GM18907 (cell line): ENCODE data around the gene NUDT22.

Experiments
- ATAC-seq: cut with Tn5 transposase; IDR thresholded peaks from one replicate; pipeline ENCODE4 v1.9.1; 2021; ENCODE audit warnings: mild to moderate bottlenecking, moderate library complexity; ENCODE audit not compliant: unreplicated experiment

NUDT22 gene

GRCh38 chr11:64206457-64207255 lies 19.4 kb upstream of the NUDT22 start, which contains the start of gene FERMT3:
Gene FERMT3, plus strand, starts transcription at chr11:64206721. Its CDS starts 644 bp downstream, at chr11:64207365.
- peak; percentile 38 for ATAC-seq

GRCh38 chr11:64207256-64208085 lies 18.6 kb upstream of the NUDT22 start:
- ATAC-seq: peak; percentile 49

- no peak for ATAC-seq
Measured at GRCh38 chr11:64208086-64208795, 17.8 kb upstream of the NUDT22 start.

GRCh38 chr11:64208796-64209562 lies 17.1 kb upstream of the NUDT22 start:
- ATAC-seq: no peak

- no peak for ATAC-seq
Measured at GRCh38 chr11:64209563-64209843, 16.6 kb upstream of the NUDT22 start.

GRCh38 chr11:64210301-64211020 lies 15.6 kb upstream of the NUDT22 start:
- no peak for ATAC-seq

GRCh38 chr11:64211181-64211872 lies 14.7 kb upstream of the NUDT22 start:
- ATAC-seq: no peak

GRCh38 chr11:64216879-64217278 lies 9.2 kb upstream of the NUDT22 start:
- ATAC-seq: no peak

GRCh38 chr11:64218628-64219353 lies 7.3 kb upstream of the NUDT22 start:
- no peak for ATAC-seq

GRCh38 chr11:64219354-64219684 lies 6.8 kb upstream of the NUDT22 start:
- ATAC-seq: no peak

- ATAC-seq: no peak
Measured at GRCh38 chr11:64219755-64220154, 6.3 kb upstream of the NUDT22 start.

GRCh38 chr11:64220271-64220670 lies 5.8 kb upstream of the NUDT22 start:
- no peak for ATAC-seq

GRCh38 chr11:64220798-64221197 lies 5.3 kb upstream of the NUDT22 start:
- ATAC-seq: no peak

- no peak for ATAC-seq
Measured at GRCh38 chr11:64222651-64223000, 3.4 kb upstream of the NUDT22 start.

GRCh38 chr11:64223001-64223651 lies 2.9 kb upstream of the NUDT22 start:
- no peak for ATAC-seq

GRCh38 chr11:64224151-64224890 lies 1.8 kb upstream of the NUDT22 start:
- no peak for ATAC-seq

GRCh38 chr11:64224891-64225607 lies 1.0 kb upstream of the NUDT22 start:
- ATAC-seq: no peak
